HG02623 (cell line): ENCODE results near the gene GOLPH3.
"Not testable (repeated sequence)": the region's sequence is repeated elsewhere in the genome, so short reads cannot be mapped to it uniquely, and the experiment has no call there.

Experiments used
- ATAC-seq: cut with Tn5 transposase; IDR thresholded peaks from one replicate; pipeline ENCODE4 v1.9.1; 2021; ENCODE audit warnings: moderate library complexity; ENCODE audit not compliant: unreplicated experiment

GOLPH3 gene

GRCh38 chr5:32172186-32172911, 1.8 kb downstream of the GOLPH3 start:
- not testable (repeated sequence) for ATAC-seq

GRCh38 chr5:32170303-32171151, 3.6 kb downstream of the GOLPH3 start:
- ATAC-seq: no peak

GRCh38 chr5:32168460-32169033, 5.6 kb downstream of the GOLPH3 start:
- no peak for ATAC-seq

- no peak for ATAC-seq
Observed at GRCh38 chr5:32165597-32165996, 8.5 kb downstream of the GOLPH3 start.

- ATAC-seq: no peak
Observed at GRCh38 chr5:32163785-32164184, 10.3 kb downstream of the GOLPH3 start.

GRCh38 chr5:32163053-32163452, 11.1 kb downstream of the GOLPH3 start:
- ATAC-seq: no peak

- no peak for ATAC-seq
Observed at GRCh38 chr5:32160228-32160627, 13.9 kb downstream of the GOLPH3 start.

- ATAC-seq: no peak
Observed at GRCh38 chr5:32159328-32160072, 14.6 kb downstream of the GOLPH3 start.

- no peak for ATAC-seq
Observed at GRCh38 chr5:32158679-32158975, 15.5 kb downstream of the GOLPH3 start.

- ATAC-seq: no peak
Observed at GRCh38 chr5:32157078-32157477, 17.0 kb downstream of the GOLPH3 start.

GRCh38 chr5:32156635-32157034, 17.5 kb downstream of the GOLPH3 start:
- ATAC-seq: no peak

- ATAC-seq: no peak
Observed at GRCh38 chr5:32155211-32155610, 18.9 kb downstream of the GOLPH3 start.

GRCh38 chr5:32153723-32154122, 20.4 kb downstream of the GOLPH3 start:
- ATAC-seq: no peak

- ATAC-seq: no peak
Observed at GRCh38 chr5:32151198-32151597, 22.9 kb downstream of the GOLPH3 start.

GRCh38 chr5:32150366-32150765, 23.8 kb downstream of the GOLPH3 start:
- ATAC-seq: no peak

- no peak for ATAC-seq
Observed at GRCh38 chr5:32147959-32148358, 26.2 kb downstream of the GOLPH3 start.

- ATAC-seq: no peak
Observed at GRCh38 chr5:32147236-32147635, 26.9 kb downstream of the GOLPH3 start.

- no peak for ATAC-seq
Observed at GRCh38 chr5:32145378-32145777, 28.7 kb downstream of the GOLPH3 start.

- ATAC-seq: no peak
Observed at GRCh38 chr5:32144378-32145207, 29.5 kb downstream of the GOLPH3 start.

GRCh38 chr5:32143617-32144377, 30.3 kb downstream of the GOLPH3 start:
- no peak for ATAC-seq
